Subcutaneous adipose tissue (tissue), 4 donors: ENCODE results near the gene VPREB3. TPM values are rescaled to one million over a fixed set of nuclear protein-coding genes. Genes with fewer than 3 reads are reported as not detected.

Source experiments
- CTCF ChIP-seq: fragments of 450-650 bp; IDR thresholded peaks from one replicate; pipeline ENCODE4 v1.5.1; 2016; ENCODE audit warnings: low read depth, mild to moderate bottlenecking, control low read depth, antibody characterized with exemption, moderate library complexity
- total RNA-seq, 4 donors: library from RNA; depleted of rRNA; stranded (reverse); fragments of >200 nt; gene quantifications; one replicate each; pipeline ENCODE4 v1.1.0, GENCODE V29; 2016

The VPREB3 gene
- total RNA-seq, 4 donors from 2014 or later: 6.8 TPM; not detected in 3

GRCh38 chr22:23744485-23744884 lies 9.7 kb downstream of the VPREB3 start:
- TF ChIP-seq CTCF: no peak

GRCh38 chr22:23744001-23744400 lies 10.2 kb downstream of the VPREB3 start:
- no peak for TF ChIP-seq CTCF

GRCh38 chr22:23743303-23743705 lies 10.9 kb downstream of the VPREB3 start:
- no peak for TF ChIP-seq CTCF

- TF ChIP-seq CTCF: no peak
These were observed 11.5 kb downstream of the VPREB3 start for GRCh38 chr22:23742505-23743264.

GRCh38 chr22:23737696-23738095 lies 16.5 kb downstream of the VPREB3 start:
- no peak for TF ChIP-seq CTCF

- TF ChIP-seq CTCF: no peak
These were observed 31.5 kb downstream of the VPREB3 start for GRCh38 chr22:23722724-23723123.

GRCh38 chr22:23722160-23722559 lies 32.1 kb downstream of the VPREB3 start:
- TF ChIP-seq CTCF: no peak
